ENCODE data around the gene SEPTIN14.
"Not testable (repeated sequence)": the region's sequence is repeated elsewhere in the genome, so short reads cannot be mapped to it uniquely, and the experiment has no call there.

SEPTIN14 gene

GRCh38 chr7:55827577-55827976 is 35.0 kb downstream of the SEPTIN14 start:
- H4K8ac ChIP-seq (ENCODE audit: low read length) = no peak overlapping the region
- H2BK120ac ChIP-seq (ENCODE audit: low read depth, low read length) = no peak overlapping the region
- H3K36me3 ChIP-seq (ENCODE audit: control insufficient read depth in 1 of 2, insufficient read depth in 2 of 2, low read depth in 1 of 2, low read length in 2 of 2) = no peaks in the 10 kb centered on the region
- H2BK5ac ChIP-seq (ENCODE audit: low read depth, low read length, poor library complexity, severe bottlenecking) = no peak overlapping the region
- H3K9me3 ChIP-seq (ENCODE audit: control insufficient read depth, low read length) = peaks cover 36% of the 10 kb centered on the region
- no peaks in the 10 kb centered on the region for H3K4me1 ChIP-seq (ENCODE audit: control insufficient read depth, insufficient read depth, low read depth, low read length)
- no peak overlapping the region for H4K91ac ChIP-seq (ENCODE audit: low read length)
- H3K23ac ChIP-seq (ENCODE audit: low read length in 2 of 2) = no peak overlapping the region
- no peak overlapping the region for H2AFZ ChIP-seq (ENCODE audit: low read depth, low read length)
- H3K4ac ChIP-seq (ENCODE audit: low read depth in 1 of 2, low read length in 2 of 2) = no peak overlapping the region
- H3K4me2 ChIP-seq (ENCODE audit: low read length, poor library complexity, severe bottlenecking) = no peak overlapping the region
- no peak overlapping the region for H2BK15ac ChIP-seq (ENCODE audit: low read depth, poor library complexity, severe bottlenecking)
- H3K14ac ChIP-seq (ENCODE audit: low read length in 2 of 2) = no peak overlapping the region
- WGBS = 60% methylated on average over 1 of the region's 1 CpG
- H3K4me3 ChIP-seq (ENCODE audit: insufficient read depth in 1 of 2, low read depth in 1 of 2, low read length in 2 of 2) = no peak overlapping the region
- H2BK12ac ChIP-seq (ENCODE audit: low read length in 2 of 2) = no peak overlapping the region
- H3K79me1 ChIP-seq (replicated peaks; ENCODE audit: low read length, poor library complexity, severe bottlenecking) = no peaks in the 10 kb centered on the region
- H3K27me3 ChIP-seq (ENCODE audit: control insufficient read depth in 1 of 2, insufficient read depth in 1 of 2, low read length in 2 of 2) = no peaks in the 10 kb centered on the region
- no peak overlapping the region for H2AK5ac ChIP-seq (ENCODE audit: low read length, severe bottlenecking)
- no peak overlapping the region for H3K9ac ChIP-seq (ENCODE audit: low read length)
- no peak overlapping the region for H3K27ac ChIP-seq (ENCODE audit: low read length, poor library complexity, severe bottlenecking)
- H3K18ac ChIP-seq (ENCODE audit: low read depth in 1 of 2, low read length in 2 of 2) = no peak overlapping the region
- no peak for DNase-seq

- Histone ChIP-seq H3K4ac (ENCODE audit: low read depth in 1 of 2, low read length in 2 of 2) (no peak overlapping the region), H2BK15ac (ENCODE audit: low read depth, poor library complexity, severe bottlenecking) (no peak overlapping the region)
These were observed 43.9 kb downstream of the SEPTIN14 start for GRCh38 chr7:55818686-55819085.

GRCh38 chr7:55797260-55797659 is 65.3 kb downstream of the SEPTIN14 start:
- H2AK5ac ChIP-seq (ENCODE audit: low read length, severe bottlenecking); H2AFZ ChIP-seq (ENCODE audit: low read depth, low read length); H3K23ac ChIP-seq (ENCODE audit: low read length in 2 of 2); H2BK15ac ChIP-seq (ENCODE audit: low read depth, poor library complexity, severe bottlenecking); H3K79me1 ChIP-seq (replicated peaks; ENCODE audit: low read length, poor library complexity, severe bottlenecking); H2BK120ac ChIP-seq (ENCODE audit: low read depth, low read length); H3K9me3 ChIP-seq (ENCODE audit: control insufficient read depth, low read length); H3K36me3 ChIP-seq (ENCODE audit: control insufficient read depth in 1 of 2, insufficient read depth in 2 of 2, low read depth in 1 of 2, low read length in 2 of 2); H3K9ac ChIP-seq (ENCODE audit: low read length); H3K27ac ChIP-seq (ENCODE audit: low read length, poor library complexity, severe bottlenecking); H4K91ac ChIP-seq (ENCODE audit: low read length); H3K4ac ChIP-seq (ENCODE audit: low read depth in 1 of 2, low read length in 2 of 2); H3K4me2 ChIP-seq (ENCODE audit: low read length, poor library complexity, severe bottlenecking); DNase-seq; H3K4me3 ChIP-seq (ENCODE audit: insufficient read depth in 1 of 2, low read depth in 1 of 2, low read length in 2 of 2); H3K4me1 ChIP-seq (ENCODE audit: control insufficient read depth, insufficient read depth, low read depth, low read length); H3K18ac ChIP-seq (ENCODE audit: low read depth in 1 of 2, low read length in 2 of 2); H2BK5ac ChIP-seq (ENCODE audit: low read depth, low read length, poor library complexity, severe bottlenecking); H4K8ac ChIP-seq (ENCODE audit: low read length); H2BK12ac ChIP-seq (ENCODE audit: low read length in 2 of 2); H3K27me3 ChIP-seq (ENCODE audit: control insufficient read depth in 1 of 2, insufficient read depth in 1 of 2, low read length in 2 of 2); H3K14ac ChIP-seq (ENCODE audit: low read length in 2 of 2): not testable (repeated sequence)
- WGBS = 89% methylated on average over 1 of the region's 1 CpG

More at GRCh38 chr7:55818686-55819085, 43.9 kb downstream of the SEPTIN14 start:
- no peaks in the 10 kb centered on the region for H3K36me3 ChIP-seq (ENCODE audit: control insufficient read depth in 1 of 2, insufficient read depth in 2 of 2, low read depth in 1 of 2, low read length in 2 of 2)
- no peak overlapping the region for H3K18ac ChIP-seq (ENCODE audit: low read depth in 1 of 2, low read length in 2 of 2)
- no peak overlapping the region for H3K14ac ChIP-seq (ENCODE audit: low read length in 2 of 2)
- H3K4me3 ChIP-seq (ENCODE audit: insufficient read depth in 1 of 2, low read depth in 1 of 2, low read length in 2 of 2) = no peak overlapping the region
- no peak for DNase-seq
- H2BK120ac ChIP-seq (ENCODE audit: low read depth, low read length) = no peak overlapping the region
- H3K27ac ChIP-seq (ENCODE audit: low read length, poor library complexity, severe bottlenecking) = no peak overlapping the region
- no peak overlapping the region for H2BK5ac ChIP-seq (ENCODE audit: low read depth, low read length, poor library complexity, severe bottlenecking)
- no peak overlapping the region for H3K9ac ChIP-seq (ENCODE audit: low read length)
- no peaks in the 10 kb centered on the region for H3K79me1 ChIP-seq (replicated peaks; ENCODE audit: low read length, poor library complexity, severe bottlenecking)
- no peak overlapping the region for H4K8ac ChIP-seq (ENCODE audit: low read length)
- no peak overlapping the region for H3K4me2 ChIP-seq (ENCODE audit: low read length, poor library complexity, severe bottlenecking)
- no peak overlapping the region for H3K23ac ChIP-seq (ENCODE audit: low read length in 2 of 2)
- H4K91ac ChIP-seq (ENCODE audit: low read length) = no peak overlapping the region
- no peak overlapping the region for H2AK5ac ChIP-seq (ENCODE audit: low read length, severe bottlenecking)
- H2BK12ac ChIP-seq (ENCODE audit: low read length in 2 of 2) = no peak overlapping the region
- H3K9me3 ChIP-seq (ENCODE audit: control insufficient read depth, low read length) = peaks cover 34% of the 10 kb centered on the region
- H2AFZ ChIP-seq (ENCODE audit: low read depth, low read length) = no peak overlapping the region
- H3K27me3 ChIP-seq (ENCODE audit: control insufficient read depth in 1 of 2, insufficient read depth in 1 of 2, low read length in 2 of 2) = no peaks in the 10 kb centered on the region
- no CpG with 5 or more reads among the region's 2 CpGs for WGBS
- H3K4me1 ChIP-seq (ENCODE audit: control insufficient read depth, insufficient read depth, low read depth, low read length) = no peaks in the 10 kb centered on the region

GRCh38 chr7:55794527-55794926 is 68.0 kb downstream of the SEPTIN14 start:
- no peaks in the 10 kb centered on the region for H3K27me3 ChIP-seq (ENCODE audit: control insufficient read depth in 1 of 2, insufficient read depth in 1 of 2, low read length in 2 of 2)
- no peak overlapping the region for H2AK5ac ChIP-seq (ENCODE audit: low read length, severe bottlenecking)
- no peak overlapping the region for H3K4me2 ChIP-seq (ENCODE audit: low read length, poor library complexity, severe bottlenecking)
- no peak overlapping the region for H3K9ac ChIP-seq (ENCODE audit: low read length)
- H3K36me3 ChIP-seq (ENCODE audit: control insufficient read depth in 1 of 2, insufficient read depth in 2 of 2, low read depth in 1 of 2, low read length in 2 of 2) = no peaks in the 10 kb centered on the region
- 86% methylated on average over 9 of the region's 10 CpGs for WGBS
- H4K8ac ChIP-seq (ENCODE audit: low read length) = no peak overlapping the region
- H3K9me3 ChIP-seq (ENCODE audit: control insufficient read depth, low read length) = no peaks in the 10 kb centered on the region
- no peaks in the 10 kb centered on the region for H3K79me1 ChIP-seq (replicated peaks; ENCODE audit: low read length, poor library complexity, severe bottlenecking)
- no peak overlapping the region for H3K4me3 ChIP-seq (ENCODE audit: insufficient read depth in 1 of 2, low read depth in 1 of 2, low read length in 2 of 2)
- no peak overlapping the region for H2BK15ac ChIP-seq (ENCODE audit: low read depth, poor library complexity, severe bottlenecking)
- no peak overlapping the region for H3K18ac ChIP-seq (ENCODE audit: low read depth in 1 of 2, low read length in 2 of 2)
- no peak overlapping the region for H3K23ac ChIP-seq (ENCODE audit: low read length in 2 of 2)
- H4K91ac ChIP-seq (ENCODE audit: low read length) = no peak overlapping the region
- no peak overlapping the region for H3K27ac ChIP-seq (ENCODE audit: low read length, poor library complexity, severe bottlenecking)
- H3K4me1 ChIP-seq (ENCODE audit: control insufficient read depth, insufficient read depth, low read depth, low read length) = no peaks in the 10 kb centered on the region
- H2BK5ac ChIP-seq (ENCODE audit: low read depth, low read length, poor library complexity, severe bottlenecking) = no peak overlapping the region
- H2BK12ac ChIP-seq (ENCODE audit: low read length in 2 of 2) = no peak overlapping the region
- no peak overlapping the region for H2AFZ ChIP-seq (ENCODE audit: low read depth, low read length)
- DNase-seq = no peak
- no peak overlapping the region for H3K4ac ChIP-seq (ENCODE audit: low read depth in 1 of 2, low read length in 2 of 2)
- no peak overlapping the region for H3K14ac ChIP-seq (ENCODE audit: low read length in 2 of 2)
- no peak overlapping the region for H2BK120ac ChIP-seq (ENCODE audit: low read depth, low read length)
